ENCODE measurements around the gene CDS2.

- TF ChIP-seq POLR2AphosphoS5 (IDR thresholded peaks at IDR 0.05) (no peak), POLR2A (IDR thresholded peaks at IDR 0.05) (no peak)
- TF ChIP-seq, protein P1, sequence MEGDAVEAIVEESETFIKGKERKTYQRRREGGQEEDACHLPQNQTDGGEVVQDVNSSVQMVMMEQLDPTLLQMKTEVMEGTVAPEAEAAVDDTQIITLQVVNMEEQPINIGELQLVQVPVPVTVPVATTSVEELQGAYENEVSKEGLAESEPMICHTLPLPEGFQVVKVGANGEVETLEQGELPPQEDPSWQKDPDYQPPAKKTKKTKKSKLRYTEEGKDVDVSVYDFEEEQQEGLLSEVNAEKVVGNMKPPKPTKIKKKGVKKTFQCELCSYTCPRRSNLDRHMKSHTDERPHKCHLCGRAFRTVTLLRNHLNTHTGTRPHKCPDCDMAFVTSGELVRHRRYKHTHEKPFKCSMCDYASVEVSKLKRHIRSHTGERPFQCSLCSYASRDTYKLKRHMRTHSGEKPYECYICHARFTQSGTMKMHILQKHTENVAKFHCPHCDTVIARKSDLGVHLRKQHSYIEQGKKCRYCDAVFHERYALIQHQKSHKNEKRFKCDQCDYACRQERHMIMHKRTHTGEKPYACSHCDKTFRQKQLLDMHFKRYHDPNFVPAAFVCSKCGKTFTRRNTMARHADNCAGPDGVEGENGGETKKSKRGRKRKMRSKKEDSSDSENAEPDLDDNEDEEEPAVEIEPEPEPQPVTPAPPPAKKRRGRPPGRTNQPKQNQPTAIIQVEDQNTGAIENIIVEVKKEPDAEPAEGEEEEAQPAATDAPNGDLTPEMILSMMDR (IDR thresholded peaks at IDR 0.05), result no peak
Observed at GRCh38 chr20:5180933-5181332, 54.1 kb downstream of the CDS2 start.

All from prostate gland (tissue), 2 donors.